SK-N-DZ (cell line): ENCODE measurements around the gene ZFHX2.

Experiments used
- DNase-seq: peaks from one replicate; pipeline ENCODE4 v3.0.0-alpha.2; 2015; ENCODE audit warnings: low spot score

ZFHX2 gene

DNA sequence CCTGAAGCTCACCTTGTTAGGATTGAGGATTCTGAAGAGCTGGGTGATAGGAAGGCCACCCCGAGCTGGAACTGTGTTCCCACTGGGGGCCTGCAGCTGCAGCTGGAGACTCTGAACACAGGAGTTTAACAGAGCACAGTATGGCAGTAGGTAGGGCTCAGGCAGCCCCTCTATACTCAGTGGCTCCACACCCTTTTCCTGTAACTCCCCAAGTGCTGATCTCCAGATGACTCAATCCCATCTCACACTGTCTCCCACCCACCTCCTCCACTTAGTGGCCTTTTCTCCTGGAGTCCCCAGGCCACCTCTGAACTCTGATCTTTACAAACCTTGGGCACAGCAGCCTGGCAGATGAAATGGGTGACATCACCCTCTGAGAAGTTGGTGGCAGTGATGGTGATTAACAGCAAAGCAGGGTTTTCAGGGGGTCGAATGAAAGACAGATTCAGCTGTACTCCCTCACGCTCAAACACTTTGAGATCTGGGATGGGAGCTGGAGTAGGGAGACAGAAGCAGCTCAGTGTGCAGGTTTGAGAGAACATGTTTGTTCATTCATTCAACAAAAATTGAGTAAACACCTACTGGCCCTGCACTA lies 8.5 kb upstream of the ZFHX2 start:
- no peak for DNase-seq

DNA sequence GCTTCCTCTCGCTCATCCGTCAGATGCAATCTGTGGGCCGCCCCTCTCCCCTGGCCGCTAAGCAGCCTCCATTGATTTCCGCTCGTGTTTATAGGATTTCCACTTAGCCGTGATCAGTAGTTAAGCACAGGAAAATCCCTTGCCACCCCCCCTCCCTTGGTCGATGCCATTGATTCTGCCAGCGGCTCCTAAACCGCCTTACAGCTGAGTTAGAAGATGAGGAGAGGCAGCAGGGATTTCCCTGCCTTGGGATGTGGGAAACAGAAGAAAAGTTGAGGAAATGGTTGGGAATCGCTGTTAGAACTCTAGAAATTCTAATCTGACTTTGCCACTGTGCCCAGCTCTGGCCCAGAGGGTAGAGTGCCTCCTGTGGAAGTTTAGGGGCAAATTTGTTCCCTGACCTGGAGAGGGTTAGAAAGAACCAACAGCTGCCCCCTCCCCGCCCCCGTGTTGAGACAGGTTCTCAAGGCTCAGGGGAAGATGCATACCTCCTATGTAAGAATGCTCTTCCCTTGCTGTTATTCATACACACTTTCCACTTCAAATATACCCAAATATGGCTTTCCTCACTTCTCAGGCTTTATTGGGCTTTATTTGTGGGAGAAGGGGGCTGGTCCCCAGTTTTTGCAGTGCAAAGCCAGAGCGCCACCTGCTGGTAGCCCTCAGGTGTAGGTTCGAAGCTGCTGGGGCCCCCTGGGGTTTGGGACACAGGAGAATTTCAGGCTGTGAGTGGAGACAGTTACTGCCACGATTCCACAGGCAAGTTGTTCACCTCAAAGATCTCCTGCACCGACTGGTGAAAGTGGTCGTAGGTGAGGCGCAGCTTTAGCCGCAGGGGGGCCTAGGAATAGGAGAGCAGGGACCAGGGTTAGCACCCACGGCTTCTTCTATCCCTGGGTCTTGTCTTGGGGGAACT lies 7.7 kb upstream of the ZFHX2 start:
- peak; percentile 63 for DNase-seq

DNA sequence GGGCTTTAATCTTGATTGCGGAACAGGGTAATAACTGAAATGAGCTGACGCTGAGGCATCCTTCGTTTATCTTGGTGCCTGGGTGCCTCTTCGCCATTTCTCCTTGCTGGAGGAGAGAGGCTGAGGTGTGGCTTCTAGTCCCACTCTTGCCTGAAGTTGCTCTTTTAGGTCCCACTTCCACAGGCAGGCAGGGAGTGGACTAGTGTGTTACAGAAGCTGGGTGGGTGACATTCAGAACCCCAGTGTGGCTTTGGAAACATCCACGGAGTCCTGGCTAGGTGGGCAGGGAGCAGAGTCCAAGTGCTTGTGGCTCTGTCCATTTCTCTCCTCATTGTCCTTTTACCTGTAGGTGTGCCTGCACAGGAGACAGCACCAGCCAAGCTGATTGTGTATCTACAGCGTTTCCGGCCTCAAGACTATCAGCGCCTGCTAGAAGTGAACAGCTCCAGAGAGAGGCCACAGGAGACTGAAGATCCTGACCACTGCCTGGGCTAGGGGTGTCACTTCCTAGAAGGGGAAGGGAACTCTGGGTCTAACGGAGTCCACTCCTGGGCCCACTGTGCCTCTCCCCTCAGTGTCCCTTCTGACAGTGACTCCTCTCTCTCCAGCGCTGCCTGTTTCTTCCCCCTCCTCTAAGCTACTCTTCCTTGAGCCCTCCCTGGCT lies 6.9 kb upstream of the ZFHX2 start:
- DNase-seq, result no peak

DNA sequence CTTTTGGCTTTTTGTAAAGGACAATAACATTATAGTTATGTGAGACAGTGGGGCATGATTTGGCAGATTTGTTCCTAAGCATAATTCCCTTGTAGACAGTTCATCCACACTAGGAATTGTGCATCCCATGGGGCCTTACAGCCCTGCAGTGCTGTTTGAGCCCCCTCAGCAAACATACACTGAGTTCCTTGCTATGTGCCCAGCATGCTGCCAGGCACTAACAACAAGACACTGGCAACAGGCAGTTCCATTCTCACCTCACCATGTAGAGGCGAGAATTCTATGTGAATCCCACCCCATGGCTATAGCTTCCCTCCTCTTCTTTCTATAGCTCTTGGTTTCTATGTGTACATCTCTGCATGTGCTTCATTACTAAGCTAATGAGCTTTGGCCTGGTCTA lies 6.4 kb upstream of the ZFHX2 start:
- DNase-seq, result no peak

DNA sequence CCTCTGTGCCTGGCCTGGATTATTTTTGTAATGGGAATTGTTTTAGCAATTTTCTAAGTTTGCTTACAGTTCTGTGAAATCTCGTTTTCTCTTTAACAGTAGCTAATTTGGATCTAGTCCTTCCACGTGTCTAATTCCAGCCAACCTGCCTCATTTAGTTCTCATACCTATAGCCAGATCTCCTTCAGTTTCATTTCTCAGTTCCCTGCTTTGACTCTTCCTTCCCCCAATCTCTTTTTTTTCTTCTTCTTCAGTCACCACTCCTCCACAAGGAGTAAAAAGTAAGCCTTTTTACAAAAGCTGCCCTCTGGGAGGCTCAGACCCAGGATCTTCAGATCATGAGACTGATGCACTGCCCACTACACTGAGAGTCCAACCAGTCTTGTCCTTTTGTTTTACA lies 6.0 kb upstream of the ZFHX2 start:
- no peak for DNase-seq

DNA sequence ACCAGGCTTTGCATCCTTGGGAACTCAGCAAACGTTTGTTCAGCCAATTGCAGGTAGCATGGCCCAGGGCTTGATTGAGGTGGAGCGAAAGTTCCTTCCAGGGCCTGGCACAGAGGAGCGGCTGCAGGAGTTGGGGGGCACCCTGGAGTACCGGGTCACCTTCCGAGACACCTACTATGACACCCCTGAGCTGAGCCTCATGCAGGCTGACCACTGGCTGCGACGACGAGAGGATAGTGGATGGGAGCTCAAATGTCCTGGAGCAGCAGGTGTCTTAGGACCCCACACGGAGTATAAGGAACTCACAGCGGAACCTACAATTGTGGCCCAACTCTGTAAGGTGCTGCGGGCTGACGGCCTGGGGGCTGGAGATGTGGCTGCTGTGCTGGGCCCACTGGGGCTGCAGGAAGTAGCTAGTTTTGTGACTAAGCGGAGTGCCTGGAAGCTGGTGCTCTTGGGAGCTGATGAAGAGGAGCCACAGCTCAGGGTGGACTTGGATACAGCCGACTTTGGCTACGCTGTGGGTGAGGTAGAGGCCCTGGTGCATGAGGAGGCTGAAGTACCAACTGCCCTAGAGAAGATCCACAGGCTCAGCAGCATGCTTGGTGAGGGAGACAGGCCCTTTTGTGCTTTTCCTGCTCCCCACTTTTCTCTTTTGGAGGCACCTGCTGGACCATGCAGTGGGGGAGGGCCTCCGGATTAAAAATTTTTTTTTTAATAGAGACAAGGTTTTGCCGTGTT lies 5.3 kb upstream of the ZFHX2 start:
- no peak for DNase-seq

DNA sequence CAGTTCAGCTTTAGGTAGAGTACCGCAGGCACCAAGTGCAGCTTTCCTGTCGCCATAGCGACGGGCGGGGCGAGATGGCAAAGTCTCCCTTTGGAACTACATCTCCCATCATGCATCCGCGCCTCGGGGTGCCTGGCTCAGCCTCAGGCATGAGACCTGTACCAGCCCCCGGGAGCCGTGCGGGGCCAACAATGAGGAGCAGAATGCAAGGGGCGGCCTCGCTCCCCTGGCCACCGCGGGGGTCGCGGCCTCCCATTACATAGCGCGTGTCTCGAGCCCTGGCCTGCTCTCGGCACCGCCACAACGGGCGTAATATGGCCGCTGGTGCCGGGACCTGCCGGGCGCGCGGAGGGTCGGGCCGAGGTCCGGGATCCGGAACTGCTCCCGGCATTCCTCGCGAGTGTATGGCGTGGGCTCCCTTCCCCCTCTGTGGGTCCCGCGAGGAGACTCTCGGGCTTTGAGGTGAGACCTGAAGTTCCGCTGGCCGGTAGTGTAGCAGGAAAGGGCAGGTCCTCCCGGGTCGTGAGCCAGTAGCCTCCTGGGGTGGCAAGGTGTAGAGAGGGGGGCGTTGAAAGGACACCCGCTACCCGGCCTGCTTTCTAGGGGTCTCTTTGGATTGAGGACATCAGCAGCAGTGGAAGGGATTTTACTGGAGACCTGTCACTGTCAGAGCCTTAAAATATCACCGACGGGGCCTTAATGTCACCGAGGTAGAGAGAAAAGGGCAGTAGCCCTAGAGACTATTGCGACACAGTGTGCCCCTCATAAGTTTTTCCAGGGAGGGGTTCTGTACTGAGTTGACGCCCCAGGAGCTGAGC lies 4.5 kb upstream of the ZFHX2 start, which contains the start of gene THTPA:
TSS of gene THTPA (plus strand) at position 390 of the 818 bp plus-strand sequence. CDS start 487 bp downstream, outside the sequence.
- peak; percentile 93 for DNase-seq

DNA sequence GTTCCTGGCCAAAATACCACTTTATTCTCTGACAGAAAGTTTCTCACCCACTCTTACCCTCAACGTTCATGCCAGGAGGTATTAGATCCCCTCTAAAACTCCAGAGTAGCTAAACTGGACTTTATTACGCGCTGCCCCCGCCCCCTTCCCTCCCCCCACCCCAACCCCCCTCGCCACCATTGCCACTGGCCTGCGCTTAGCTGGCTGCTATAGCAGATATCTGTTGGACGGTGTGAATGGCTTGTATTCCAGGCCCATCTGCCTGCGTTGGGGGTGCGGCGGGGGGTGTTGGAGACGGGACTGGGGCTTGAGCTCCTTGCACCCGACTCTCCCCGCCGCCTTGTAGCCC lies 3.9 kb upstream of the ZFHX2 start:
- no peak for DNase-seq

DNA sequence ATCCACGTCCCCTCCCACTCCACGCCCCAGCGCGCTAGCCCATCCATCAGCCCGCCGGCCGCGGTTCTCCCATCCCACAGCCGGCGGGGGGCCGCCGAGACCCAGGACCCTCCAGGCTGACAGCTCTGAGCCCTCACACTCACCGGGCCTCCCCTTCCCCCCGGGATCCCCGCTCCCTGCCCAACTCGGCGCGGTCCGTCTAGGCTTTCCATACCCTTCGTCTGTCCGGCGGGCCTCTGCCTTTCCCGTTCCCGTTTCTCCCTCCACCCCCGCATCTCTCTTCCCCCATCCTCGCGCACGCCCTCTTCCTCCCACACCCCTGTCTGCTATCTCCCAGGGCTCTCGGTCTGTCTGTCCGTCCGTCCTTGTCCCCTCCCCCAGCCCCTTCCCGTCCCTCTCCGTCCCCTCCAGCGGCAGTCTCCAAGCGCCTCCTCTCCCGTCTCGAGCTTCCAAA lies 726 bp downstream of the ZFHX2 start:
- DNase-seq, result no peak

DNA sequence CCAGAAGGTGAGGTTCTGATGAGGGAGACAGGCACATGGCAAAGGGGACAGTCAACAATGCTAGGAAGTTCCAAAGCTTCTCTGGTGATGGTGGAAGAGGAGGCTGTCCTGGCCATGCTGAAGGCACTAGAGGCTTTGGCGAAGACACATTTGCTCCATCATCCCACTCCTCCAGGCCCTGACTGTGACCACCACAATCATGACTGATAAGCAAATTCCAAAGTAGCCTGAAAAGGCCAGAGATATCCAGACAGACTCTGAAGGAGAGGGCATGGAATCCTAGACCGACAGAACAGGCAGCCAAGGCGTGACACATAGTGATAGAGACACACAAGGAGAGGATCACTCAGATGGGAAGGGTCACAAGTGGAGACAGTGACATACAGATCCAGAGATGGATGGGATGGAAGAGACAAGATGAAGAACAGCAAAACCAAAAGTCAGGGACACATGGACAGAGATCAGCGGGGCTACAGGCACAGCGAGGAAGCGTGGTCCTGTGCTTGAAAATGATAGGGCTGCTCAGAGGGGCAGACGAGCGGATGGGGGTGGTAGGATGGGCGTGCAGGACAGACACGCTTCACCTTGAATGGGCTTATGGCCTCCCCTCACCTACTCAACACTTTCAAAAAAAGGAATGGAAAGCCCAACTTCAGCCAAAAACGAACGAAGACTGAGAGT lies 1.3 kb downstream of the ZFHX2 start:
- no peak for DNase-seq

DNA sequence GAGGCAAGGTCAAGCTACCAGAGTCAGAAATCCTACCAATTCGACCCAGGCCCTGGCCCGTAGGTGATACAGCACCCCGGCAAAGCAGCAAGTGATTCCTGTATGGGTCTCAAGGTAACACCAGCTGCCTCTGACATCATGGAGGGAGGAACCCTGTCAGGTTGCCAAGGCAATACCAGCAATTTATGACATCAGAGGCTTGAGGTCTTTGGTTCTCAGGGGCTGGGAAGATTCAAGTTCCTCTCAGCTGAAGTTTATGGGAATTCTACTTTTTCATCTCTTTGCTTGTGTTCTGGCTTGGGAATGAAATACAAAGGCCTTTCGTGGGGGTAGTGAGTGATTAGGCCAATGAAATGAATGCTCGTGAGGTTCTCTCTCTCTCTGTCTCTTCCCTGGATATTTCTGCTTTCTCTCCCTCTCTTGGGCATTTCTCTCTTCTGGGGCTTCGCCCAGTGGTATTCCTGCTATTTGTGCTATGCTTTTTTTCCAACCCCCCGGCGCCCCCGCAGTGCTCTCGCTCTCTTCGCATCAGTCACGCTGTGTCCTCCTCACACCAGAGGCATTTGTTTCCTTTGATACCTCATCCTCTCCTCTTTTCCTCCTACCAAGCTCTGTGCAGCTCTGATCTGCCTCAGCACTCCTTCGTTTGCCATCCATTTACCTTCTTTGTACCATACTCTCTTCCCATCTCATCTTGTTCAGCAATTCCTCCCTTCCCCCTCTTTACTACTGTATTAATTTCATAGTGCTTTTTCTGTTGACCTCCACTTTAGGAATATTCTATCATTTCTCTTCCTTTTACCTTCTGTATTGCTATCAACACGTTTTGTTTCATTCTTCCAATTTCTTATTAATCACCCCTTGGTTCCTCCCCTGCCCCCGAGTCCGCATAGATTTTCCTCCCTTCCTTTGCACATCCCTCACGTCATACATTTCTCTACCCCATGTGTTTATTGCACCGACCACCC lies 2.9 kb downstream of the ZFHX2 start:
- DNase-seq, result no peak

DNA sequence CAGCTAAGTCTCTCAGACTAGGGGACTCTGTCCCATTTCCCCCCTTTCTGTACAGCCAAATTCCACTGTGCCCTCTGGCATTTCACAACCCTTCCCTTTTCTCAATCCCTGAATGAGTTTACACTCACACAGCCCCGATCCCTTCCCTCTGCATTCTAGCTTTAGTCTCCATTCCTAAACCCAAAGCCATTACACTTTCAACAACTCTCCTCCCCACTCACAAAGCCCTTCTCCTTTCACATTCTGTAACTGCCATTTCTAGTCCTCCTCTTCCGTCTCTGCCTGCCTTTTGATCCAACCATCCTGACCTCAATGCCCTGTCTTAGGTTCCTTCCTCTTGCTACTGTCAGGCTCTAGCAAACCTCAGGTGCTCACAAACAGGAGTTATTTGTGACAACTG lies 3.6 kb downstream of the ZFHX2 start:
- DNase-seq, result no peak

DNA sequence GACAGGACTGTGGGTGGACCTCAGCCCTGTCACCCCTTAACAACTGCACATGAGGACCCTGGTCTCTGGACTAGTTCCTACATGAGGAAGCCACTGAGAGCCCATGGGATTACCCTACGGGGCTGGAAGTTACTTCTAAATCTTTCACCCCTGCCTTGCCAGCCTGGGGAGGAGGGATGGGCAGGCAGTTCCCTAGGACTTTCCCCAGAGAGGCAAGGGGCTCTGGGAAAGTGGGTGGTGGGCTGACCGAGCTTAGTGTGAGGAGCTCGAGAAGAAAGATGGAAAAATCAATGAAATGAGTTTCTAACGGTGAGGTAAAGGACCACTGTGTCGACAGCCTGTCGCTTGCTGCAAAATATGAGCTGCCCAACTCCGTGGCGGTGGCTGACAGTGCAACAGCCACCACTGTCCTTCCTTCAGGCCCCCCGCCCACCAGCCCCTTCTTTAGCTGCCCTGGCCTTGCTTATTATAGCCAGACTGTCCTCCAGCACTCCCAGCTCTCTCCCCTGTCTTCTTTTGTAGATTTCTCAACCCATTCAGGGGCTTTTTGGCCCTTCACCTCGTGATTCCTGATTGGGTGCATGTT lies 5.0 kb downstream of the ZFHX2 start:
- DNase-seq, result no peak

DNA sequence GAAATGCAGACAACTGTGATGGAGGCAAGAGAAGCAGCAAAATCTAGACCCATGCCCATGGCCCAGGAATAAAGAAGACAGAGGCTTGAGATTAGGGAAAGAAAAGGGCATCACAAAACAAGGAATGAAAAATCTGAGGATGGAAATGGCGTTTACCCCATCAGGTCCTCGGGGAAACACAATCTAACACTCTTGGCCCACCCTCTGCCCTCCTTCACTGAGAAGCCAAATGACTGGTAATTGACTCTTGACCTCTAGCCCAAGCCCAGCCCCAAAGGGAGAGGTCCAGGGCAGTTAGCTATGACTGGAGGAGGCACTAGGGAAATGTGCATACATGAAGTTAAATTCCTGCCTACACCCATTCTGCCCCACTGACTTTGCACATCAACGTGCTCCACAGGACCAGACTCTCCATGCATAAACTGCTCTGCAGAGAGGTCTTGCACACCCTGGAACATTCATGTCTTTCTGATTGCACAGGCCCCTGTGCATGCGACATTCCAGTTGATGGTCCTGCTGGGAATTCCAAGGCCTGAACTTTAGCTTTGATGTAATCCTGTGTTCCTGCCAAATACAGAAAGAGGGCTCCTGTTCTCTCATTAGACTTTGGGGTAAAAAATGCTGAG lies 5.7 kb downstream of the ZFHX2 start:
- DNase-seq, result no peak

DNA sequence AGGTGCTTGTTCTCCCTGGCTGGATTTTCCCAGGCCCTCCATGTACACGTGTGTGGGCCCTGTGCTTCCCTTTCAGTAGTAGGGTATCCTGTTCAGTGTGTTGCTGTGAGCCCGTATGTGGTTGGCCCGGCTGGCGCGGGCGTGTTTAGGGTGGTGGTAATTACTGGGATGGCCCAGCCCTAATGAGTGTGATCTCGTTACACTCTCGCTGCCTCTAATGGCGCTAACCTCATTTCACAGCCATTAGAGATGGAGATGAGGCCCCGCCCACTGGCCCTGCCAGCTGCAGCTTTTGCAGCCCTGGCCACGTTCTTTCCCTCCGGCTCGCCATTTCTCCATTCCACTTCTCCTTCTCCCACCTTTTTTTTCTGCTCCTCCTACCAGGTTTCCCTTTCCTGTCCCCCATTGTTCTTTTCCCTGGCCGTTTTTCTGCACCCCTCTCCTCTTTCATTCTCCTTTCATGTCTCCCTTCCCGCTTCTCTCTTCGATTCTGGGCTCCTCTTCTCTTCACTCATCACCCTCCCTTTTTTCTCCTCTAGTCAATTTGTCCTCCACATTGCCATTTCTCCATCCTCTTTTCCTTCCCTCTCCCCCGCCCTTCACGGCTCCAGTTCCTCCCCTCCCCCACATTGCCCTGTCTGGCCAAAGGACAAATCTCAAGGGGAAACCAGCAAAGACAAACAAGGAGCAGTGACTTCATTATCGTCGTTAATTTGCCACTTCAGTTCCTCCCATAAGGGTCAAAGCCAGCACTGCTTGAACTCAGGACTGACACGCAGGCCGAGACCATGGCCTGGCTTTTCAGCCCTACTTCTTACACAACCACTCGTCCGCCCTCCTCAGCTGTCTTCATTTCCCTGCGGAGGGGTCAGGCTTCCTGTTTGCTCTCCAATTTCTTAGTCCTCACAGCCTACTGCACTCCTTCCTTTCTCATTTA lies 6.8 kb downstream of the ZFHX2 start:
- DNase-seq, result peak; percentile 95

DNA sequence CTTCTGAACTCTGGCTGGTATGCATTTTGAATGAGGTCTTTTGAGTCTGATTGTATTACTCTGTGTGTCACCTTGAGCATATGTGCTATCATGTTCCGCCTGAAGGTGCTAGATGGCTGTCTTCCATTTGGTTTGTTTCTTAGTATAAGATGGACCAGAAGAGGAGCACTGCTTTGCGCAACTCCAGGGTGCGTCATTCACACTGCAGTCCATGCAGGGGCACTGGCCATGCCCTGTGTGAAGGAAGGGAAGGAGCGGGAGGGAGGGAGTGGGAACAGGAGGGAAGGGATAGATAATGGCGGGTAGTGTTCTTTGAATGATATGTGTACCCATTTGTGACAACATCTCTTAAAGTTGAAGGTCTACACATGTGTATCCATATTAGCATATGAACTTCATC lies 8.2 kb downstream of the ZFHX2 start:
- no peak for DNase-seq

DNA sequence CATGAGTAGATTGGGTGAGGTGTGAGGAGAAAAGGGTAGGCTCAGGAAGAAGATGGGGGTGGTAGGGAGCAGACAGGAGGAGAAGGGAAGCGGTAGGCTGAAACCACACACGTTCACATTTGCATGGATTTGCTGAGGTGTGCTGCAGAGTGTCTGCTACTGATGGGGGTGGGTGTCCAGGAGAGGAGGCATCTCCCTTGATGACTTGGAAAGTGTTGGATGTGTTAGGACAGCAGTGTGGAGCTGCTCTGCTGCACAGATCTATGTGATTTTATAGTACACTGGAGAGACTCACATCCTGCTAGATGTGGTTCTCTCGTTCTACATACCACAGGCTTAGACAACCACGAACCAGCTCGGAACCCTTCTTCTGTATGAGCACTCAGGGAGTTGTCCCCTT lies 9.3 kb downstream of the ZFHX2 start:
- no peak for DNase-seq
